ENCODE data around the gene NR3C2. TPM values are rescaled to one million over a fixed set of nuclear protein-coding genes. Genes with fewer than 3 reads are reported as not detected.

Gene NR3C2
- polyA plus RNA-seq, 4 donors = 14.5 to 23.9 (median 16.9) TPM

- no peak for DNase-seq (ENCODE audit: low read depth in 4 of 4, low spot score in 3 of 4)
Observed at GRCh38 chr4:148061795-148062194, 380.4 kb downstream of the NR3C2 start.

GRCh38 chr4:148061141-148061481 lies 381.1 kb downstream of the NR3C2 start:
- DNase-seq (ENCODE audit: low read depth in 4 of 4, low spot score in 3 of 4) = no peak

- no peak for DNase-seq (ENCODE audit: low read depth in 4 of 4, low spot score in 3 of 4)
Observed at GRCh38 chr4:148060264-148061140, 381.7 kb downstream of the NR3C2 start.

GRCh38 chr4:148059617-148060180 lies 382.5 kb downstream of the NR3C2 start:
- DNase-seq (ENCODE audit: low read depth in 4 of 4, low spot score in 3 of 4) = no peak

GRCh38 chr4:148057984-148058859 lies 384.0 kb downstream of the NR3C2 start:
- no peak for DNase-seq (ENCODE audit: low read depth in 4 of 4, low spot score in 3 of 4)

GRCh38 chr4:148057516-148057915 lies 384.7 kb downstream of the NR3C2 start:
- no peak for DNase-seq (ENCODE audit: low read depth in 4 of 4, low spot score in 3 of 4)

- DNase-seq (ENCODE audit: low read depth in 4 of 4, low spot score in 3 of 4) = no peak
Observed at GRCh38 chr4:148056879-148057278, 385.3 kb downstream of the NR3C2 start.

GRCh38 chr4:148055844-148056243 lies 386.4 kb downstream of the NR3C2 start:
- no peak for DNase-seq (ENCODE audit: low read depth in 4 of 4, low spot score in 3 of 4)

GRCh38 chr4:148054275-148054674 lies 387.9 kb downstream of the NR3C2 start:
- DNase-seq (ENCODE audit: low read depth in 4 of 4, low spot score in 3 of 4) = no peak

GRCh38 chr4:148053298-148054003 lies 388.8 kb downstream of the NR3C2 start:
- no peak for DNase-seq (ENCODE audit: low read depth in 4 of 4, low spot score in 3 of 4)

- DNase-seq (ENCODE audit: low read depth in 4 of 4, low spot score in 3 of 4) = no peak
Observed at GRCh38 chr4:148052448-148052847, 389.8 kb downstream of the NR3C2 start.

- DNase-seq (ENCODE audit: low read depth in 4 of 4, low spot score in 3 of 4) = no peak
Observed at GRCh38 chr4:148051403-148051802, 390.8 kb downstream of the NR3C2 start.

GRCh38 chr4:148048598-148048997 lies 393.6 kb downstream of the NR3C2 start:
- DNase-seq (ENCODE audit: low read depth in 4 of 4, low spot score in 3 of 4) = no peak

- no peak for DNase-seq (ENCODE audit: low read depth in 4 of 4, low spot score in 3 of 4)
Observed at GRCh38 chr4:148044912-148045352, 397.3 kb downstream of the NR3C2 start.

GRCh38 chr4:148044089-148044911 lies 397.9 kb downstream of the NR3C2 start:
- no peak for DNase-seq (ENCODE audit: low read depth in 4 of 4, low spot score in 3 of 4)

GRCh38 chr4:148041606-148042329 lies 400.4 kb downstream of the NR3C2 start:
- no peak for DNase-seq (ENCODE audit: low read depth in 4 of 4, low spot score in 3 of 4)

- no peak for DNase-seq (ENCODE audit: low read depth in 4 of 4, low spot score in 3 of 4)
Observed at GRCh38 chr4:148034813-148035212, 407.4 kb downstream of the NR3C2 start.

- no peak for DNase-seq (ENCODE audit: low read depth in 4 of 4, low spot score in 3 of 4)
Observed at GRCh38 chr4:148030193-148030873, 411.9 kb downstream of the NR3C2 start.

- no peak for DNase-seq (ENCODE audit: low read depth in 4 of 4, low spot score in 3 of 4)
Observed at GRCh38 chr4:148029781-148030180, 412.4 kb downstream of the NR3C2 start.

Data from left renal pelvis (tissue), 4 donors.